T-helper 22 cell (primary cell): ENCODE data around the gene SLC26A9.

Experiments
- DNase-seq: peaks from one replicate; pipeline ENCODE4 v3.0.0-alpha.2; 2020; ENCODE audit warnings: low read depth

Gene SLC26A9

GRCh38 chr1:205972491-205973168 lies 29.4 kb upstream of the SLC26A9 start:
- DNase-seq = no peak

DNA sequence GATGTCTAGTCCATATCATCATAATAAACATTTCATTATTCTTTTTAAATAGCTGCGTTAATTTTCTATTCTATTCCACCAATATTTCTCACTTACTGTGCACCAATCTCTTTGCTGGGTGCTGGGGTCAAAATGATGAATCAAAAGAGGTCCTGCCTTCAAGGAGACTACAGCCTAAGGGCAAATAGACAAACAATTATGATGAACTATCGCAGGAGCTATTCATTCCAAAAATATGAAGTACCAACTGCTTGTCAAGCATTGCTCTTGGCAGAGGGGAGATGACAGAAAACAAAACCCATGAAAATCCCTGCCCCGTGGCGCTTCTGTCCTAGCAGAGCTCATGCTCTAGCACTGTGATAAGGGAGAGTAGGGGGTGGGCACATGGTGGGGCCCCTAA lies 28.8 kb upstream of the SLC26A9 start:
- no peak for DNase-seq

DNA sequence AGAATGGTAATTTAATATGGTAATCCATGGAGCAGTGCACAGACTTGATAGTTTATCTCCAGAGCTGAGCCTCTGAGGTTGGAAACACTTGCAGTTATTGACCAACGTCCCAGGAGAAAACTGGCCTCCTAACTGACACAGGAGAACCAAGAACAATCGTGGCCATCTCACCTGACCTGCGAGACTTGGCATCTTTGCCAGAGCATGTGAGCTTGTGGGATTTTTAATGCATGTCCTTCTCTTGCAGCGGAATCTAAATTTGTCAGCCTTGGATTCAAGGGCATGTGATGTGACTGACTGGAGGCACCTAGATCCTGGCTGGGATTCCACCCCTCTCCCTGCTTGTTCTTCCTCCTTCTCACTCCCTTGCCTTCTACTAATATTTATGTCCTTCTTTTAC lies 27.8 kb upstream of the SLC26A9 start:
- no peak for DNase-seq

- DNase-seq = no peak
Observed at GRCh38 chr1:205970486-205970885, 27.2 kb upstream of the SLC26A9 start.

- DNase-seq = no peak
Observed at GRCh38 chr1:205969229-205969628, 26.0 kb upstream of the SLC26A9 start.

- no peak for DNase-seq
Observed at GRCh38 chr1:205967554-205968335, 24.5 kb upstream of the SLC26A9 start.

GRCh38 chr1:205965036-205965884 lies 22.0 kb upstream of the SLC26A9 start:
- DNase-seq = no peak

GRCh38 chr1:205963352-205964155 lies 20.3 kb upstream of the SLC26A9 start:
- DNase-seq = no peak

GRCh38 chr1:205962821-205963221 lies 19.6 kb upstream of the SLC26A9 start:
- no peak for DNase-seq

DNA sequence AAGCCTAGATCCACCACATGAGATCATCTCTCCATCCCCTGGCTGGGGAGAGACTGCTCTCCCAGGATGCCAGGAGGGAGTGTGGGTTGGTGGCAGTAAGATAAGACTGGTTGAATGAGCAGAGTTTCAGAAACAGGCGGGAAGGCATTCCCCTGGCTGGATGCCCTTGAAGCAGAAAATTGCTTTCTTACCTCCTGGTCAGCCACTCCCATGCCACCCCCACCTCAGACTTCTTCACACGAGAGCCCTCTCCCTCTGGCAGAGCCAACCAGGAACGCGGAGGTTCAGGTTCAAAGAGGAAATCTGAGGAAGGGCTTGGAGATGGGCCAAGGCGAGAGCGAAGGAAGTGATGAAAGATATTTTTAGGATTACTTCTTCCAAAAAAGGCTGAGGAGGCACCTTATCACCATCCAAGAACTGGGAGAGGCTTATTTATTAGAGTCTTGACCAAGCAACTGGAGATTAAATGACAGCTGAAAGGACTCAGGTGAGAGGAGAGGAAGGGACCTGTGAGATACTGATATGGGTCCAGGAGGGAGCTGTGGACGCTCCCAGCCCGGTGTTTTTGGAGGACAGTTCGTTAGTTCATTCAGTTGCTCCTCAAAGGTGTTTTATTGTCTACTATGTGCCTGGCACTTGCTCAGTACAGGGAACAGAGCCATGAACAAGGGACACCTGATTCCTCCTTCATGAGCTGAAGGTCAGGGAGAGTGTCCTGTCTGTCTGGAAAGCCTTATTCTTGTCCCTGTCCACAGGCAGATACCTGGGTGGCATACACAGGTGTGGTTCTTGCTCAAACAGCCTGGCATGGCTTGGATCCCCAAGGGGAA lies 18.9 kb upstream of the SLC26A9 start:
- no peak for DNase-seq

GRCh38 chr1:205961405-205961804 lies 18.1 kb upstream of the SLC26A9 start:
- no peak for DNase-seq

- no peak for DNase-seq
Observed at GRCh38 chr1:205959789-205960188, 16.5 kb upstream of the SLC26A9 start.

GRCh38 chr1:205955499-205955898 lies 12.2 kb upstream of the SLC26A9 start:
- no peak for DNase-seq

GRCh38 chr1:205954819-205955404 lies 11.7 kb upstream of the SLC26A9 start:
- no peak for DNase-seq

DNA sequence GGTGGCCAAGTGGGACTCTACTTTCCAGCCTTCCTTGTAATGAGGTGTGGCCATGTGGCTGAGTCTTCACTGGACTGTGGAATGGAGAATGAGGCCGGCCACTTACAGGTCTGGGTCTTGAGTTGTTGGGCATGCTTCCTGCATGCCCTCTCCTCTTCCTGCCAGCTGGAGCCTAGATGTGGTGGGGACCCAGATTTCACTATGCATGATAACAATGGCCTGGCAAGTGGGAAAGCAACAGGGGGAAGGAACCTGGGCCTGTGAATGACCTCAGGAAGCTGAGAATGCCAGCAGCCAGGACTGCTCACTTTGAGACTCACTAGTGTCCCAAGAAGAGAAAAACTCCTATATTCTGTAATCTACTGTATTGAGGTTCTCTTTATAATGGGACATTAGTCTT lies 8.5 kb upstream of the SLC26A9 start:
- DNase-seq = no peak

DNA sequence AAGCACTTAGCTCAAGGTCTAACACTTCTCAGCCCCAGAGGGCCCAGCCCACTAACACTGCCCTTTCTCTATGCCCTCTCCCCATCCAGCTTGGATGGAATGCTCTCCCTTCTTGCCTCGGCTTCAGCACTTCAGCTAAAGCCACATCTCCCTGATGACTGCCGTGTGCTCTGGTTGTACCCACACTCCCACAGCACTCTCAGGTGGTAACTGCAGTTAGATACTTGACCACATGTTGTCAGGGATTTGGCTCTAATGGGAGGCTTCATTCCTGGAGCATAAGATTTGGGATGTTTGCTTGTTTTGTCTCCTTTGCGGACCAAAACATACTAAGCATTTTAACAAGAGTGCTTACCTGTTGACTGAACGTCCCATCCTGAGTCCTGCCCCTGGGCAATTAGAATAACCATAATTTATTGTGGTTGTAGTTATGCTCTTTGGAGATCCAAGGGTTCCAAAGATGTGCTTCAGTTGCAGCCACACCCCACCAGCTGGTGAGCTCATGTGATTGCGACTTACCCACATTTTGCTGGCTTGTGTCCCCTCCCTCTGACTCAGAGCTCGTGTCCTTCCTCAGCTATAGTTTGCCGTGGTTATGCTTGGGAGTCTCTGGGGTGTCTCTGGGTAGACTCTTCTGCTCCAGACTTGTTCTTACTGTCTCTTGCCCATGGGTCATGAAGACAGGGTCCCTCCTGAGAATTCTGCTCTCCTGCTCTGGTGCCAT lies 7.7 kb upstream of the SLC26A9 start:
- no peak for DNase-seq

GRCh38 chr1:205950280-205950679 lies 7.0 kb upstream of the SLC26A9 start:
- no peak for DNase-seq

- no peak for DNase-seq
Observed at GRCh38 chr1:205949753-205950152, 6.5 kb upstream of the SLC26A9 start.

- DNase-seq = no peak
Observed at GRCh38 chr1:205948886-205949285, 5.6 kb upstream of the SLC26A9 start.

GRCh38 chr1:205948039-205948438 lies 4.8 kb upstream of the SLC26A9 start:
- DNase-seq = no peak
